Ovary (tissue), 3 donors: Measurements from ENCODE around the gene SMIM14.

Experiments
- CTCF ChIP-seq, 3 donors: fragments of 450-650 bp in 2 of 3; fragments of 200-600 bp in 1 of 3; IDR thresholded peaks; one replicate each; pipeline versions ENCODE4 v1.5.1 to v1.8.0; 2016 to 2022; ENCODE audit warnings: antibody characterized with exemption in 3 of 3, mild to moderate bottlenecking in 1 of 3
- EP300 ChIP-seq: sonication (generic); formaldehyde crosslinking; IDR thresholded peaks from one replicate; pipeline ENCODE4 v1.6.1; 2017; ENCODE audit warnings: antibody characterized with exemption
- donor health status: DM: no; HTN: no; CAD: no.

GRCh38 chr4:39606747-39607146 lies 31.9 kb downstream of the SMIM14 start:
- TF ChIP-seq CTCF (IDR thresholded peaks at IDR 0.05) (no peak), EP300 (no peak)
